Suprapubic skin (tissue), 4 donors: ENCODE data around the gene MYBPH. TPM values are rescaled to one million over a fixed set of nuclear protein-coding genes. Genes with fewer than 3 reads are reported as not detected.

ENCODE experiments used
- DNase-seq, 2 donors: peaks; one replicate each; pipeline ENCODE4 v3.0.0-alpha.2; 2019; ENCODE audit warnings: low spot score in 2 of 2
- H3K27ac ChIP-seq: fragments of 200-600 bp; sonication (generic); one replicate; pipeline ENCODE4 v1.5.1; 2019
- H3K27me3 ChIP-seq: fragments of 200-600 bp; sonication (generic); one replicate; pipeline ENCODE4 v1.5.1; 2019
- H3K36me3 ChIP-seq: fragments of 200-600 bp; sonication (generic); one replicate; pipeline ENCODE4 v1.5.1; 2019
- H3K4me1 ChIP-seq: fragments of 200-600 bp; sonication (generic); one replicate; pipeline ENCODE4 v1.5.1; 2019
- H3K4me3 ChIP-seq: fragments of 200-600 bp; sonication (generic); one replicate; pipeline ENCODE4 v1.5.1; 2019; ENCODE audit warnings: mild to moderate bottlenecking
- H3K9me3 ChIP-seq: fragments of 200-600 bp; sonication (generic); one replicate; pipeline ENCODE4 v1.5.1; 2019
- CTCF ChIP-seq, 2 donors: fragments of 200-600 bp in 1 of 2; fragments of 450-650 bp in 1 of 2; sonication (generic) in 1 of 2; IDR thresholded peaks; one replicate each; pipeline ENCODE4 v1.5.1; 2016 to 2019; ENCODE audit warnings: antibody characterized with exemption in 2 of 2, mild to moderate bottlenecking in 1 of 2, moderate library complexity in 1 of 2
- EP300 ChIP-seq: sonication (generic); formaldehyde crosslinking; IDR thresholded peaks from one replicate; pipeline ENCODE4 v1.6.1; 2017; ENCODE audit warnings: antibody characterized with exemption
- POLR2A ChIP-seq, 2 donors: fragments of 450-650 bp; IDR thresholded peaks; one replicate each; pipeline ENCODE4 v1.6.1; 2017; ENCODE audit warnings: antibody characterized with exemption in 2 of 2, mild to moderate bottlenecking in 2 of 2, moderate library complexity in 2 of 2
- POLR2AphosphoS5 ChIP-seq, 3 donors: sonication (generic); formaldehyde crosslinking; IDR thresholded peaks; one replicate each; pipeline ENCODE4 v1.6.1; 2017; ENCODE audit warnings: antibody characterized with exemption in 3 of 3
- WGBS: methylation state at CpG from one replicate; pipeline ENCODE4 v1.1.5; 2018; 5-methylcytosine and 5-hydroxymethylcytosine counted together
- total RNA-seq, 4 donors: library from RNA; depleted of rRNA; stranded (reverse); fragments of >200 nt; gene quantifications; one replicate each; pipeline ENCODE4 v1.1.0, GENCODE V29; 2016

Gene MYBPH
- total RNA-seq, 4 donors from 2014 or later, result 0.26 TPM; not detected in 3

DNA sequence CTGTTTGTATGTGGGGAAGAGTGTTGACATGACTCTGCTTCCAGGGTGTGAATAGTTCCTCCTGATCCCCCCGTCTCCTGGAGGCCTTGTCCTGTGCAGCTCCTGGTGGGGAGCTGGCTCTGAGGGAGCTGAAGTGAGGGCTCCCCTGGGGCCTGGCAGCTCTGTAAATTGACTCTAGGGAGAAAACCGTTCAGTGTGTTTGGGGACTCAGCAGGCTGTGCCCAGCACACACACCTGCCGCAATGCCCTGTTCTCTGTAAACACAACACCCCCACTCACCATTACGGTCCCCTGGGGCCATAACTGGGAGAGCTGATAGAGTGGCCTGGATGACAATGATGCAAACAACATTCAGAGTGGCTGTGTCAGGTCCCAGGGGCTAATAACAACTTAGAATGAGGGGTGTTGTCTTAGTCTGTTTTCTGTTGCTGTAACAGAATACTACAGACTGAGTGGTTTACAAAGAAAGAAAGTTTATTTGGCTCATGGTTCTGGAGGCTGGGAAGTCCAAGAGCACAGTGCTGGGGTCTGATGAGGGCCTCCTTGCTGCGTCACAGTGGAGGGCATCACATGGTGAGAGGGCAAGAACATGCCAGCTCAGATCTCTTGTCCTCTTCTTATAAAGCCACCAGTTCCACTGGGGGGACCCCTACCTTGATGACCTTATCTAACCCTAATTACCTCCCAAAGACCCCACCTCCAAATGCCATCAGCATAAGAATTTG, 32.8 kb downstream of the MYBPH start:
- 76% methylated on average over 5 of the region's 5 CpGs for WGBS
- no peak for TF ChIP-seq POLR2AphosphoS5 (IDR thresholded peaks at IDR 0.05)
- TF ChIP-seq CTCF (IDR thresholded peaks at IDR 0.05), result no peak
- no peak for TF ChIP-seq POLR2A (IDR thresholded peaks at IDR 0.05)
- no peak for TF ChIP-seq EP300
- Histone ChIP-seq H3K4me3 (no peak overlapping the region), H3K27me3 (no peaks in the 10 kb centered on the region), H3K4me1 (no peaks in the 10 kb centered on the region), H3K36me3 (no peaks in the 10 kb centered on the region), H3K27ac (no peak overlapping the region), H3K9me3 (no peaks in the 10 kb centered on the region)
- no peak for DNase-seq

DNA sequence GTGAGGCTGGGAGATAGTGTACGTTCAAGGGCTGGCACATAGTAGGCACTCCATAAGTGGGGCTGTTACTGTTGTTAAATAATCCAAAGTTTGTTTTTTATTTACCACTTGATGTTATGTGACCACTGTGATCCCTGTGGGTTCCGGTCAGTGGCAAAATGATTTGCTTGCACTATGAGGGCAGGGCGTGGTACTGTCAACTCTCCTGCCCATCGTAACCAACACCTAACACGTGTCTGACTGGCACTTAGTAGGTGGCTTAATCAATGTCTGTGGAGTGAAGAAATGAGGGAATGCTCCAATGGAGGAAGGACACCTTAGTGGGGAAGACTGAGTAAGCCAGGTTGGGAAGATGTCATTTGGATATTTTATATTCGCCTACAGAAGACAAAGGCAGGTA, 33.5 kb downstream of the MYBPH start:
- TF ChIP-seq EP300 (no peak), POLR2A (IDR thresholded peaks at IDR 0.05) (no peak), CTCF (IDR thresholded peaks at IDR 0.05) (no peak), POLR2AphosphoS5 (IDR thresholded peaks at IDR 0.05) (no peak)
- no peaks in the 10 kb centered on the region for H3K9me3 ChIP-seq
- no peak for DNase-seq
- H3K4me1 ChIP-seq, result no peaks in the 10 kb centered on the region
- no peaks in the 10 kb centered on the region for H3K27me3 ChIP-seq
- H3K4me3 ChIP-seq, result no peak overlapping the region
- 92% methylated on average over 6 of the region's 6 CpGs for WGBS
- no peaks in the 10 kb centered on the region for H3K36me3 ChIP-seq
- H3K27ac ChIP-seq, result no peak overlapping the region

- Histone ChIP-seq H3K27ac (no peak overlapping the region), H3K36me3 (no peaks in the 10 kb centered on the region), H3K4me1 (no peaks in the 10 kb centered on the region), H3K4me3 (no peak overlapping the region), H3K27me3 (no peaks in the 10 kb centered on the region), H3K9me3 (no peaks in the 10 kb centered on the region)
- no peak for TF ChIP-seq POLR2AphosphoS5 (IDR thresholded peaks at IDR 0.05)
- TF ChIP-seq EP300, result no peak
- no peak for TF ChIP-seq POLR2A (IDR thresholded peaks at IDR 0.05)
- TF ChIP-seq CTCF (IDR thresholded peaks at IDR 0.05), result no peak
- no peak for DNase-seq
- 57% methylated on average over 2 of the region's 5 CpGs for WGBS
Observed at GRCh38 chr1:203140743-203141520, 34.7 kb downstream of the MYBPH start.

DNA sequence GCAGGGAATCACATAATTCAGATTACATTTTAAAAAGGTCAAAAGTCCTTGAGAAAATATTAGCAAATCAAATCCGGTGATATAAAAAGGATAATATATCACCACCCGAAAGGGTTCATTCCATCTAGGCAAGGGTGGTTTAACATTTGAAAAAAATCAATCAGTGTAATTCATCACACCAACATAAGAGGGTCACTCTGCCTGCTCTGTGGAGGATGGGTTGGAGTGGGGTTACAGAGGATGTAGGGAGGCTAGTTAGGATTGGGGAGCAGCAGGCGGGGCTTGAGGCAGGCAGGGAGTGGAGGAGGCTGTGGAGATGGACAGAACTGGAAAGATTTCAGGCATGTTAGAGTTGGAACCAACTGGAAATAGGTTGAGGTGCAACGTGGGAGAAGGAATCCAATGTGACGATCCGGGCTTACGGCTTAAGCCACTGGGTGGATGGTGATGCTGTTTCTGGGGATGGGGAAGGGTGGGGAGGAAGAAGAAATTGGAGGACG, 35.6 kb downstream of the MYBPH start:
- WGBS, result 81% methylated on average over 8 of the region's 8 CpGs
- Histone ChIP-seq H3K9me3 (no peaks in the 10 kb centered on the region), H3K36me3 (no peaks in the 10 kb centered on the region), H3K27ac (no peak overlapping the region), H3K4me3 (no peak overlapping the region), H3K27me3 (no peaks in the 10 kb centered on the region), H3K4me1 (no peaks in the 10 kb centered on the region)
- no peak for TF ChIP-seq EP300
- TF ChIP-seq CTCF (IDR thresholded peaks at IDR 0.05), result no peak
- no peak for TF ChIP-seq POLR2A (IDR thresholded peaks at IDR 0.05)
- no peak for TF ChIP-seq POLR2AphosphoS5 (IDR thresholded peaks at IDR 0.05)
- no peak for DNase-seq

GRCh38 chr1:203138066-203138465, 37.6 kb downstream of the MYBPH start:
- H3K9me3 ChIP-seq, result no peaks in the 10 kb centered on the region
- no peak overlapping the region for H3K4me3 ChIP-seq
- H3K27me3 ChIP-seq, result no peaks in the 10 kb centered on the region
- H3K4me1 ChIP-seq, result no peaks in the 10 kb centered on the region
- WGBS, result 85% methylated on average over 3 of the region's 3 CpGs
- TF ChIP-seq POLR2A (IDR thresholded peaks at IDR 0.05), result no peak
- no peak for TF ChIP-seq EP300
- no peak for TF ChIP-seq CTCF (IDR thresholded peaks at IDR 0.05)
- TF ChIP-seq POLR2AphosphoS5 (IDR thresholded peaks at IDR 0.05), result no peak
- H3K27ac ChIP-seq, result no peak overlapping the region
- no peaks in the 10 kb centered on the region for H3K36me3 ChIP-seq
- DNase-seq, result no peak
